Stimulated activated CD4-positive, alpha-beta T cell treated with anti-CD3 and anti-CD28 coated beads, Interleukin-2, amount 100 ng/mL, for 24 hours (primary cell): ENCODE results near the gene SHFL.

Experiments used
- DNase-seq, 2 donors: peaks; one replicate each; pipeline ENCODE4 v3.0.0-alpha.2; 2020

Gene SHFL

DNA sequence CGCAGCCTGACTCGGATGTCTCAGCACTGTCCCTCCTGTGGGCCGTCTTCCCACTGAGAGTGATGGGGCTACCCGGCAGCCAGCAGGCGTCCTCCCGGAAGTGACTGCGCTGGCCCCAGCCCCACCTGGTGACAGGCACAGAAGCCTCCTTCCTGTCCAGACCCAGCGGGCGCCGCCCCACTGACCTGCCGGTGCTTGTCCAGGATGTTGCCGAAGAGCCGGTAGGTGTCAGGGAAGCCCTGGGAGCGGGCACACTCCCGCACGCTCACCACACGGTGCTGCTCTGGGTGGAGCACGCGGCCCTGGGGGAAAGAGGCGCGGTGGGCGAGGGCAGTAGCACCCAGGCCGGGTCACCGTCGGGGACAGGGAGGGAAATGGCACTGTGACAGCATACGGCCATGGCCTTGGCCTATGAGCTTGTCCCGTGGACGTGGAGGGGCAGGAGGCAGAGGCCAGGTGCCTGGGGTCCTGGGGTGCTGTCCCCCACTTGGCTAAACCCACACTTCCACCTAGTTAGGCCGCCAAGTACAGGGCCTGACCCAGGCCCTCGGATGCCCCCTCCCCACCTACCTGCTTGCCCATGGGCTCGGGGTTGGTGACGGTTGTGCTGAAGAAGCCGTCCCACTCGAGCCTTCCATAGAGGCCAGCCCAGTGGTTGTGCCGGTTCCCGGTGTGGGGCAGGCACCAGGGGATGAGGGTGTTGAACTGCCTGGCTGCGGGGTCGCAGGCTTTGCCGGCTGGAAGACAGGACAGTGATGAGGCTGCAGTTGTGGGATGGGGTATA lies 49.6 kb downstream of the SHFL start:
- DNase-seq = no peak

DNA sequence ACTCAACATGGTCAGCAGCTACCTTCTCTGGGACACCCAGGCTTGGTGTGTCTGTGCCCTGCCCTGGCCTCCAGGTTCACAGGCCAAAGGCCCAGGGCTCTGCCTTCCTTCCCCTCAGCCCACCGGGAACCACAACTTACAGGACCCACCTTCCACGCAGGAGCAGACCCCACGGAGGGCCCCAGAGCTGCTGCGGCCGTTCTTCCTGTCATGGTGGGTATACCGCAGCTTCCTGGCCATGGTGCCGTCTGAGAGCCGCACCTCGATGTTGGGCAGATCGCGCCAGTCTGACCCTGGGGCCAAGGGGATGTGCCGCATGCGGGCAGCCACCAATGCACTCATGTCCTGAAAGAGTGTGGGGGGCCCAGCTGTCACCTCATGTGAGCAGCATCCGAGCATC lies 50.8 kb downstream of the SHFL start:
- DNase-seq = no peak

DNA sequence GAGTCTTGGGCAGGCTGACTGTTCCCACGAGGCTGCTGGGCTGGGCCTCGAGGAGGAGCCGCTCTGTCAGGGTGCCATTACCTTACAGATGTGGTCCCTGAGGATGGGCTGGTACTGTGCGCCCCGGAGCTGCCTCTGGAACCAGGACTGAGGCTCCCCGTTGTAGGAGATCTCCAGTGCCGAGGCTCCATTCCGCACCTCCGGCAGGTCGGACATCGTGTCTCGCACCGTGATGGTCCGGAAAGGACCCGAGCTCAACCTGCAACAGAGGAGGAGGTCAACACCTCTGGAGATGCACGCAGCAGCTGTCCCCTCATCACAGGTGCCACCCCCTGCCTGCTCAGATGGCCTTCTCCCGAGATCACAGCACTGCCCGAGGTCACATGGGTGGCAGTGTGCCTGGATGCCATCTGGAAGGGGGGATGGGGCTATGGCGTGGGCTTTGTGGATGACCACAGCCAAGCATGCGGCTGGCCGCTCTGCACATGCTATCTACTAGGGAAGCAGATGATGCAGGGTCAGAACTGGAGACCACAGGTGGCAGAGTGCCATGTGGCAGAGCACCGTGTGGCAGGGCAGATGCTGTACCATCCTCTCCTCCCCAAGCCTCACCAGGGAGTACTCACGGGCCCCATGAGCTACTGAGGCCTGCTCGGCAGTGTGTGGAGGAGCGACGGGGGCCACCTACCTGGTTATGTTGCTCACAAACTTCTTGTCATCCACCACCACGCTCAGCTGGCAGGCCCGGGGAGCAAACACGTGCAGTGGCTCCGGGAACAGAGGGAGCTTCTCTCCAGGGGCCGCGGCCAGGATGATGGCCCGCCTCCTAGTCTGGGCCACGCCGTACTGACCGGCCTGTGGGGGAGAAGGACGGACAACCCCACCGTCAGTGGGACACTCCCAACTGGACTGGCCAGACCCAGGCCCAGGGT lies 51.9 kb downstream of the SHFL start:
- DNase-seq = no peak

DNA sequence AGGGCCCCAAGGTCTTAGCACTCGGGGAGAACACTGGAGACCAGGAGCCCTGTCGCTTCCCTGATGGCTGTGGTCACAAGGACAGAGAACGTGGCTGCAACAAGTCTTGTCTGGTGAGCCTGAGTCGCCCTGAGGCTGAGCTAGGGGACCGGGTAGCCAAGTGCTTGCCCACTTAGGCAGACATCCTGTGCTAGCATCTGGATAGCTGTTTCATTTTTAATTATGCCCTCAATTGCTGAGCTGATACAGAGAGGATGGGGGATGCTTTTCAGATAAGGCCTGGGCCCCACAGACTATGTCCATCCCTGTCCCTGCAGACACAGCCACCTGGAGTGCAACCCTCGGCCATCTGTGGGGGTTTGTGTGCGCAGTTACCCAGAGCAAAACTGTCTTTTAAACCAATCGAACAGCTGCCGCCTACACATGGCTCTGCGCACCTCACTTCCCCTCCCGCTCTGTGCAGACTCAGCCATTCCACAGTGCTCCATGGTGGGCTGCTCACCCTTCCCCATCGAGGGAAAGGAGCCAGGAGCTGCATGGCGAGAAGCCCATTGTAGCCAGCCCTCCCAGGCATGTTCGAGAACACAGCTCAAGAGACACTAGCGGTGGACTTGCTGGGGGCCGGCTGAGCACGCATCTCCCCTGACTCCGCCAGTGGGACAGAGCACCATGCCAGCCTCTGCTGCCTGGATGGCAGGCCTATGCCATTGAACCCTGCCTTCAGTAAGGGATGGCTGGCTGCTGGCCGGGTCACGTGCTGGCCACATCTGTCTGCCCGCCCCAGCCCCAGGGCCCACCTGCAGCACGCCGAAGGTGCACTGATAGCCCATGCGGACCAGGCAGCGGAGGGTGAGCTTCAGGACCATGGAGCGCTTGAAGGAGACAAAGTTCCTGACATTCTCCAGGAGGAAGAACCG lies 53.0 kb downstream of the SHFL start:
- no peak for DNase-seq

DNA sequence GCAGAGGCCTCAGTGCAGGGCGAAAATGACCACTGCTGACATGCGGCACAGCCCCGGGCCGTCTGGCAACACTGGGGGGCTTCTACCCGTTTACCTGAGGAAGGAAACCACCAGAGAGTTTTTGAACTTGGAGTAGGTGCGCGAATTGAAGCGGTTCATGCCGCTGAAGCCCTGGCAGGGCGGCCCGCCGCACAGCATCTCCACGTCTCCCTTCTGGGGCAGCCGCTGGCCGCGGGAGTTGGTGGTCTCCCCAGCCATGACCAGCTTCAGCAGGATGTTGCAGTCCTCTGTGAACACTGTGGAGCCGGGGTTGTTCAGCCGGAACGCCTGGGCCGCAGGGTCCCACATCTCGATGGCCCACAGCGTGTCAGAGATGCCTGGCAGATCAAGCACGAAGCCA lies 53.8 kb downstream of the SHFL start:
- no peak for DNase-seq

DNA sequence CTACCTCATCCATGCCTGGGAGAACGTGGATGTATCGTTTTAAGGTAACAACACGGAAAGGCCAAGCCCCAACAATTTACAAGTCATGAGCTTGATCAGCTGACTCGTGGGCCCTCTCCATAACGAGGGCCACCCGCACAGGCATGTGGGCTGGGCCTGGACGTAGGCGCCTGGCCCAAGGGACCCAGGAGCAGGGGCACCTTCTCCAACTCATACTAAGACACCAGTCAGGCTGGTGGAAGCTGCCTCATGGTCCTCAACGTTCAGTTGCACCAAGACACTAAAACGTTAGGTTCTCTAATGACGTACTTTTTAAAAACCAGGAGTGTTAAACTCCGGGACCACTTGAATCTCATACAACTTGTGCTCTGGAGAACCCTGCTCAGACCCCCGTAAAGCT lies 55.4 kb downstream of the SHFL start:
- no peak for DNase-seq

DNA sequence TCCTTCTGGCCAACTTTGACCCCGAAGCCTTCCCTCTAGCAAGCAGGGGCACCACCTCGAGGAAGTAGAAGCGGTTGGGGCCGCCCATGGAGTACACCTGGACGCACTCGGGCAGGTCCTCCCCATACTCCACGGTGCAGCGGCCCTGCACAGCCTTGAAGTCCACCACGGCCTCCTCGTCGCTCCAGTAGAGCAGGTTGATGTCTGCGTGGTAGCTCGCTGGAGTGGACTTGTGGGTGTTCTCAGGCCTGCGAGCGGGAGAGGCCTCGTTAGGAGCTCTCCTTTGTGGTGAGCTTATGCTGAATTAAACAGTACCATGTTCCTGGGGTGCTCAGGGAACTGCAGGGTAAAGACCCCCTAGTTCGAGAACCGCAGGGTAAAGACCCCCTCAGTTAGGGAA lies 55.9 kb downstream of the SHFL start:
- DNase-seq = no peak
